Uterus (tissue), 2 donors: ENCODE results near the gene KDM4C.

Experiments
- CTCF ChIP-seq, 4 experiments: fragments of 200-600 bp in 2 of 4; fragments of 450-650 bp in 2 of 4; sonication (generic) in 2 of 4; IDR thresholded peaks; one replicate each; pipeline ENCODE4 v1.5.1; 2016 to 2019; ENCODE audit warnings: antibody characterized with exemption in 4 of 4, mild to moderate bottlenecking in 2 of 4, moderate library complexity in 1 of 4
- POLR2A ChIP-seq, 2 donors: fragments of 450-650 bp; IDR thresholded peaks; one replicate each; pipeline ENCODE4 v1.6.1; 2016; ENCODE audit warnings: antibody characterized with exemption in 2 of 2, mild to moderate bottlenecking in 1 of 2, moderate library complexity in 1 of 2

GRCh38 chr9:6902423-6902822 is 144.7 kb downstream of the KDM4C start:
- no peak for TF ChIP-seq POLR2A (IDR thresholded peaks at IDR 0.05)
- no peak for TF ChIP-seq CTCF (IDR thresholded peaks at IDR 0.05)
